T-helper 1 cell (primary cell): ENCODE results near the gene MAMLD1.
A peak's percentile ranks its signal among the peaks of the same experiment; 100 is the strongest.

Experiments
- DNase-seq, 5 donors: peaks; one replicate each; pipeline ENCODE4 v3.0.0-alpha.2; 2012 to 2020

MAMLD1 gene

GRCh38 chrX:150460781-150461180 is 97.7 kb downstream of the MAMLD1 start:
- no peak for DNase-seq

GRCh38 chrX:150463566-150463965 is 100.4 kb downstream of the MAMLD1 start:
- no peak for DNase-seq

- no peak for DNase-seq
These were observed 100.9 kb downstream of the MAMLD1 start for GRCh38 chrX:150464001-150464400.

- DNase-seq: no peak
These were observed 102.2 kb downstream of the MAMLD1 start for GRCh38 chrX:150465326-150465725.

DNA sequence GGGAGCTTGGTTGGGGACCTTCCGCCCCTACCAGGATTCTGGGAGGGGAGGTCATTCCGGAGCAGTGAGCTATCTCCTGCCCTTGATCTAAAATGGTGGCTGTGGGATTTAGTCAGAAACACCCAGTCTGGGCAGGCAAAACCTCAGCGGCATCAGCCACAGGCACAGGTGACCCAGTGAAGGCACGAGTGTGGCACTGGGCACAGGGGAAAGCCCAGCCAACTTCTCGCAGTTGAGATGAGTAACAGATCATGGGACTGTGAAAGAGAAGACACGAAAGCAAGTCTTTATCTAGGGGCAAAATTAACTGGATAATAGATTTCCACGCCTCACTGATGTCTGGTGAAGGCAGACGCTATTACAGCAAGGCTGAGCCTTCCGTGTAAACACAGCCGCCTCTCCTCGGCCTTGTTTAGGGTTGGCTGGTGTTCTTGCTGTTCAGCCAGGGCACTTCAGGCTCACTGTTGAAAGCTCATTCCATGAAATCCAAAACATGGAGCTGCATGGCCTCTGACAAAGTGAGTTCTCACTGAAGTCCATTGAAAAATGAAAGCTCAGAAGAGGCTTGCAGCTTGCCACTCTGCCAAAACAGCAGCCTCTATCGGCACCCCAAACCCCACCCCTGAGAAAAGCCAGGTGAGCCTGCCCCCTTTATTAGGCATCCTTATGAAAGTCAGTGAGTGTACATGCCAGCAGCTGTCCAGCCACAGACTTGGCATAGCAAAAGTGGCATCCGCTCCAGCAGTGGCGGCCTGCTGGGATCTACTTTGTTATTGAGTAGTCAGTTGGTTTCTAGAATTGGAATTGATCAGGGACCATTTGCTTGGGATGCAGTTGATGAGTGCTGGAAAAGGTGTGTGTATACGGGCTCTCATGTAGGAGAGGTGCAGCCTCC is 103.0 kb downstream of the MAMLD1 start:
- no peak for DNase-seq

- DNase-seq: no peak
These were observed 109.2 kb downstream of the MAMLD1 start for GRCh38 chrX:150472306-150472705.

GRCh38 chrX:150473371-150473770 is 110.3 kb downstream of the MAMLD1 start:
- no peak for DNase-seq

GRCh38 chrX:150475461-150475860 is 112.3 kb downstream of the MAMLD1 start:
- no peak for DNase-seq

DNA sequence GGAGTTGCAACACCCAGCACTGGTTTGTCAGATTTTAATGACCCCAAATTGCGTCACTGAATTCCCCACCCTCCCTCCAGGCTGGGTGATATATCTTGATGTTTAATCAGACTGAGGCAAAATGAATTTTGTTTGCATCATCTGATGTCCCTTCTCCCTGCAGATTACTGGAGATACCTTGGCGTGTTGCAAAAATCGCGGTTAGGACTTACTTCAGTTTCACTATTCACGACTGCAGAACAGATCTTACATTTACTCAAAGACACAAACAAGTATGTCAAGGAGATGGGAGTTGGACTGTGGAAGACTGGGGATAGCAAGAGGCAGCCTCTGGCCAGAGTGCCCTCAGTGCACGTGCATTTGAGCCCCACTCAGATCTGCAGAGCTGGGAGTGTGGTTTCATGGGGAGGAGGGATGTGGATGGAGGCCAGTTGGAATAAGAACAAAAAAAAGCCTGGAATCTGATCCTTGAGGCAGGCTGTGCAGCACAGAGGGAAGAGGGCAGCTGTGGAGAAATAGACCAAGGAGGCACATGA is 113.1 kb downstream of the MAMLD1 start:
- DNase-seq: no peak

DNA sequence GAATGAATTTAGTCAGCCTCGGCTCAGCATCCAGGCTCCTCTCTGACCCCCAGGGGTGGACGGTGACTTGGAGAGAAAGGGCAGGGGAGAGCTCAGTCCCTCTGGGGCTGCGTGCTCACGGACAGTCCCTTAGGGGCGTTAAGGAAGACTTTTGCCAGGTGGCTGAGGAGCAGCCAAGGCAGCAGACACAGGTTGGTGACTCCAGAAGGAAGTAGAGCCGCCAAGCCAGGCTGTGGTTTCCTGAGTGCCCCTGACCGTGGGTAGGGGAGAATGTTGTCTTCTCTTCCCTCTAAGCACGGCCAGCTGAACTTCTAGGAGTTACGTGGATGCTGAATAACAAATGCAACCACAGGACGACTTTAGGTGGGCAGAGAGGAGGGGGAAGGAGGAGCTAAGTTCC is 114.3 kb downstream of the MAMLD1 start:
- no peak for DNase-seq

- DNase-seq: peak in 1 of 5 donors; percentile 78
These were observed 115.7 kb downstream of the MAMLD1 start for GRCh38 chrX:150478496-150479492.

DNA sequence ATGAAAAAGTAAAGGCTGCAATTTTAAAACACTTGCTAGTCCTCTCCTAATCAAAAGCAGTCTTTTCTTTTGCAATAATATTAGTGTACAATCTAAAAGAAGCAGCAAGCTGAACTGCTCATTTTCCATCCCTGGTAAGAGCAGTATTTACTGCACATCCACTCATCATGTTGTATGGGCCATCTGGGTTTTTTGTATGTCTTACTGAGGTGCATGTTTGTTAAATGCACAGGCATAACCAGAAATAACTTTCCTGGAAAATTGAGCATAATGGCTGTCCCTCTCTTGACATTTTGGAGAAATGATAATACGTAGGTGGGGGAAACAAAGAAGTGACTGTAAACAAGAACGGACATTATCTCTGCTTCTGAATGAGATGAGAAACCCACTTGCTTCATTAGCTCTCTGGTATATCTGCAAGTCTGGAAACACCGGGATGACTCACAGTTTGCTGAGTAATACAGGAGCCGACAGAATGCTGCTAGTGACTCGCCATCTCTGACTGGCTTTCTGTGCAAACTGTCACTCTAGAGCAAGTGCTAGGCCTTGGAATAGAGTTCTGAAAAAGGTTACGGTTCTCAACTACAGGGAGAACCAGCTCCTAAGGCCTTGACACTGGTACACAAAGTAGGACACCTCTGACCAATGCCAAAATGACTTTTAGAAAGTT is 119.6 kb downstream of the MAMLD1 start:
- DNase-seq: peak in 1 of 5 donors; percentile 88

GRCh38 chrX:150483356-150483985 is 120.4 kb downstream of the MAMLD1 start:
- no peak for DNase-seq

DNA sequence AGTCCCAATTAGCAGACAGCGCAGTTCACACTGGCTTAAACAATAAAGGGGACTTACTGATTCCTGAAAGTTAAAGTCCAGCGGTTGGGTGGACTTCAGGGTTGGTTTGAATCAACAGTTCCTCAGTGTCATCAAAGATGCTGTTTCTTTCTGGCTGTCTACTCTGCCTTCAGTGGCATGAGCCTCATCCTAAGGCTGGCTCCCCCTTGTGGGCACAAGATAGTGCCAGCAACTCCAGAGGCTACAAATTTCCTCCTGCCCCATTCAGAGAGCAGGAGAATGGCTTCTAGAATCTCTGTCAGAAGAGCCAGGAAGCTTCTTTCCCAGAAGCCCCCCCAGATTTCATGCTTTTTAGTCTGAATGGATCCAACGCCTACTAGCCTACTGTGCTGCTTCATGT is 122.9 kb downstream of the MAMLD1 start:
- peak in 4 of 5 donors; percentile 13 to 72 (median 34) for DNase-seq

GRCh38 chrX:150487369-150488094 is 124.4 kb downstream of the MAMLD1 start:
- no peak for DNase-seq

- no peak for DNase-seq
These were observed 126.4 kb downstream of the MAMLD1 start for GRCh38 chrX:150489359-150490015.

DNA sequence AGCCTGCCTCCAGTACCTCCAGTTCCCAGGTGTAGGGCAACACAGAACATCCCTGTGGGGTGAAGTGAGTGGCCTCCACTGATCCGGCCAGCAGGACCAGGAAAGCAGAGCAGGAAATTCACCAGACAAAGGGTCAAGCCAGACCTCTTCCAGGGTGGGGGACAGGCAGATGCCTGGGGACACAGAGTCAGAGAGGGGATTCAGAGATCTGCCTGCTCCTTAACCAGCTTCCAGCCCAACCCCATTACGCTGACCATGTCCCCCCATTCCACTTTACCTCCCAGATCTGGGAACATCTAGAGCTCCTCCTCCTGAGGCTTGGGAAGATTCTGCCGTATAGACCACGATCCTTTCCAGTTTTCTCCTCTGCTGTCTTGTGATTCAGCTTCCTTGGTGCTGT is 132.4 kb downstream of the MAMLD1 start:
- no peak for DNase-seq

GRCh38 chrX:150499240-150499639 is 136.1 kb downstream of the MAMLD1 start:
- no peak for DNase-seq

DNA sequence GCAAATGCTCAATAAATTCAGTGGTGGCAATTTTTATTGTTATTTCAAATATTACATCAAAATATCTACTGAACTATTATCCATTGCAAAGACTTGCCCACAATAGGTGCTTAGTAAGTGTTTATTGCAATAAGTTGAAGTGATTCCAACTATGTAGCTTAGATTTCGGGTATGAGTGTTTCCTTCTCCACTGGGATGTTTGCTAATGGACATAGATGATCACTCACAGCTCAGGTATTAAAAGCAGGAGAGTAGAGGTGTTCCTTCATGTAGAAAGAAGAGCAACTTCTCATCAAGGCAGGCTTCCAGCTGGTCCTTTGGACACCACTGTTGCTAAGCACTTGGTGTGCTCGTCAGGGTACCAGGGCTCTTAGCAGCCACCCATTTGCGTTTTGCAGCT is 139.0 kb downstream of the MAMLD1 start:
- DNase-seq: no peak

GRCh38 chrX:150502979-150503897 is 140.1 kb downstream of the MAMLD1 start:
- DNase-seq: no peak
